ENCODE measurements around the gene ZDHHC3.

GRCh38 chr3:44966795-44967278 lies 9.1 kb downstream of the ZDHHC3 start:
- TF ChIP-seq CTCF (IDR thresholded peaks at IDR 0.05; ENCODE audit: insufficient read depth, low read depth, low read length) (no peak), EZH2 (IDR thresholded peaks at IDR 0.05; ENCODE audit: insufficient read depth, low read length) (no peak)
